Upper lobe of right lung (tissue), 1 donor: ENCODE measurements around the gene SKOR1. TPM values are rescaled to one million over a fixed set of nuclear protein-coding genes. Genes with fewer than 3 reads are reported as not detected.

Experiments used
- ATAC-seq: fragments of 200-7000 bp; cut with Tn5 transposase; one replicate; pipeline ENCODE4 v1.9.1; 2020; ENCODE audit warnings: mild to moderate bottlenecking, moderate library complexity
- DNase-seq: peaks from one replicate; pipeline ENCODE4 v3.0.0-alpha.2; 2020
- H3K27ac ChIP-seq: fragments of 200-600 bp; one replicate; pipeline ENCODE4 v1.8.0; 2022
- H3K27me3 ChIP-seq: fragments of 200-600 bp; one replicate; pipeline ENCODE4 v1.8.0; 2022; ENCODE audit warnings: mild to moderate bottlenecking
- H3K36me3 ChIP-seq: fragments of 200-600 bp; one replicate; pipeline ENCODE4 v1.8.0; 2022
- H3K4me1 ChIP-seq: fragments of 200-600 bp; one replicate; pipeline ENCODE4 v1.8.0; 2022
- H3K4me3 ChIP-seq: fragments of 200-600 bp; one replicate; pipeline ENCODE4 v1.8.0; 2022; ENCODE audit warnings: mild to moderate bottlenecking
- H3K9me3 ChIP-seq: fragments of 200-600 bp; one replicate; pipeline ENCODE4 v1.8.0; 2022
- CTCF ChIP-seq: fragments of 200-600 bp; IDR thresholded peaks from one replicate; pipeline ENCODE4 v1.8.0; 2022; ENCODE audit warnings: antibody characterized with exemption
- intact Hi-C: fragments of 100-400 bp; cut with DNase I; formaldehyde crosslinking; loops from one replicate; pipeline ENCODE4 v1.11.0; 2022
- total RNA-seq: library from RNA; stranded (reverse); fragmentation: NEBNext Ultra II Directional; extraction: Animal tissue kit (Norgen Biotek cat#: 25700); gene quantifications from one replicate; pipeline ENCODE4 v1.2.1, GENCODE V29; 2021
- donor health status: DM: no; HTN: yes; CAD: no; lungs with severe emphysema.

SKOR1 gene
- total RNA-seq, 1 donor from 2014 or later: 0.52 TPM

- no peaks in the 10 kb centered on the region for H3K9me3 ChIP-seq
- no peak overlapping the region for H3K4me3 ChIP-seq
Observed at GRCh38 chr15:67859331-67859946, 34.1 kb downstream of the SKOR1 start.

GRCh38 chr15:67861983-67862382, 36.7 kb downstream of the SKOR1 start:
- ATAC-seq: no peak
- no peaks in the 10 kb centered on the region for H3K36me3 ChIP-seq
- TF ChIP-seq CTCF: no peak
- H3K27ac ChIP-seq: no peak overlapping the region
- no peak overlapping the region for H3K4me3 ChIP-seq
- H3K4me1 ChIP-seq: peaks cover 12% of the 10 kb centered on the region
- DNase-seq: no peak
- intact Hi-C loops: loop anchor here (5.0 kb wide), 1 partner anchor 295 kb away; no protein-coding TSS in a partner anchor
- no peaks in the 10 kb centered on the region for H3K27me3 ChIP-seq
- H3K9me3 ChIP-seq: no peaks in the 10 kb centered on the region

More at GRCh38 chr15:67859331-67859946, 34.1 kb downstream of the SKOR1 start:
- Histone ChIP-seq H3K27me3 (no peaks in the 10 kb centered on the region), H3K4me1 (peaks cover 12% of the 10 kb centered on the region), H3K27ac (no peak overlapping the region), H3K36me3 (no peaks in the 10 kb centered on the region)
- intact Hi-C loops: no loop called here
- ATAC-seq (peak; percentile 8), DNase-seq (no peak)
- TF ChIP-seq CTCF: no peak

- Histone ChIP-seq H3K27me3 (no peaks in the 10 kb centered on the region), H3K9me3 (no peaks in the 10 kb centered on the region), H3K4me3 (peak overlapping the region; percentile 50), H3K27ac (peak overlapping the region; percentile 20), H3K4me1 (peaks cover 12% of the 10 kb centered on the region), H3K36me3 (no peaks in the 10 kb centered on the region)
- ATAC-seq (no peak), DNase-seq (no peak)
- intact Hi-C loops: loop anchor here (5.0 kb wide), 1 partner anchor 294 kb away; no protein-coding TSS in a partner anchor
- no peak for TF ChIP-seq CTCF
Observed at GRCh38 chr15:67862750-67863441, 37.6 kb downstream of the SKOR1 start.

GRCh38 chr15:67863442-67863987, 38.2 kb downstream of the SKOR1 start:
- Histone ChIP-seq H3K4me1 (peaks cover 12% of the 10 kb centered on the region), H3K36me3 (no peaks in the 10 kb centered on the region), H3K4me3 (peak overlapping the region; percentile 50), H3K27ac (peak overlapping the region; percentile 20), H3K9me3 (no peaks in the 10 kb centered on the region), H3K27me3 (no peaks in the 10 kb centered on the region)
- peak; percentile 96 for TF ChIP-seq CTCF
- ATAC-seq (peak; percentile 98), DNase-seq (peak; percentile 92)
- intact Hi-C loops: loop anchor here (5.0 kb wide), 1 partner anchor 294 kb away; no protein-coding TSS in a partner anchor

- H3K9me3 ChIP-seq: no peaks in the 10 kb centered on the region
- H3K4me1 ChIP-seq: peaks cover 12% of the 10 kb centered on the region
- H3K4me3 ChIP-seq: no peak overlapping the region
- TF ChIP-seq CTCF: no peak
- H3K27me3 ChIP-seq: no peaks in the 10 kb centered on the region
- no peaks in the 10 kb centered on the region for H3K36me3 ChIP-seq
- no peak overlapping the region for H3K27ac ChIP-seq
- ATAC-seq (no peak), DNase-seq (no peak)
- intact Hi-C loops: no loop called here
Observed at GRCh38 chr15:67865331-67865730, 40.0 kb downstream of the SKOR1 start.
